GM23338 (cell line): ENCODE measurements around the gene ZER1.
"Not testable (repeated sequence)": the region's sequence is repeated elsewhere in the genome, so short reads cannot be mapped to it uniquely, and the experiment has no call there.

Source experiments
- ZNF331 ChIP-seq: fragments of 250-450 bp; sonication (Bioruptor Pico); IDR thresholded peaks from 2 replicates; pipeline ENCODE4 v1.5.0; 2020; ENCODE audit warnings: low read depth, mild to moderate bottlenecking, moderate library complexity
- TF ChIP-seq, protein P1 (sequence below), 2 experiments: fragments of 200-600 bp in 1 of 2; sonication (generic) in 1 of 2; conservative IDR thresholded peaks; 2 replicates each; pipeline versions ENCODE4 v1.5.1 to v1.6.1; 2016 to 2017; ENCODE audit warnings: antibody characterized with exemption in 2 of 2, low read depth in 2 of 2, mild to moderate bottlenecking in 2 of 2, moderate library complexity in 1 of 2

DNA sequence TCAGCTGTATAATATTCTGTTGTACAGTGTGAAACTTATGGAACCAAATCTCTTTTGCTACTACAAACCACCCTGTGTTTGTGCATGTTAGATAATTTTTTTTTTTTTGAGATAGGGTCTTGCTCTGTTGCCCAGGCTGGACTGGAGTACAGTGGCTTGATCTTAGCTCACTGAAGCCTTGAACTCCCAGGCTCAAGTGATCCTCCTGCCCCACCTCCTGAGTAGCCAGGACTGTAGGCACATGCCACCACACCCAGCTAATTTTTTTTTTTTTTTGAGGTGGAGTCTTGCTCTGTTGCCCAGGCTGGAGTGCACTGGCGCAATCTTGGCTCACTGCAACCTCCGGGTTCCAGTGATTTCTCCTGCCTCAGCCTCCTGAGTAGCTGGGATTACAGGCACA, 23.2 kb upstream of the ZER1 start:
- TF ChIP-seq ZNF331 (CRISPR knock-in tag) = not testable (repeated sequence)
- TF ChIP-seq, protein P1, sequence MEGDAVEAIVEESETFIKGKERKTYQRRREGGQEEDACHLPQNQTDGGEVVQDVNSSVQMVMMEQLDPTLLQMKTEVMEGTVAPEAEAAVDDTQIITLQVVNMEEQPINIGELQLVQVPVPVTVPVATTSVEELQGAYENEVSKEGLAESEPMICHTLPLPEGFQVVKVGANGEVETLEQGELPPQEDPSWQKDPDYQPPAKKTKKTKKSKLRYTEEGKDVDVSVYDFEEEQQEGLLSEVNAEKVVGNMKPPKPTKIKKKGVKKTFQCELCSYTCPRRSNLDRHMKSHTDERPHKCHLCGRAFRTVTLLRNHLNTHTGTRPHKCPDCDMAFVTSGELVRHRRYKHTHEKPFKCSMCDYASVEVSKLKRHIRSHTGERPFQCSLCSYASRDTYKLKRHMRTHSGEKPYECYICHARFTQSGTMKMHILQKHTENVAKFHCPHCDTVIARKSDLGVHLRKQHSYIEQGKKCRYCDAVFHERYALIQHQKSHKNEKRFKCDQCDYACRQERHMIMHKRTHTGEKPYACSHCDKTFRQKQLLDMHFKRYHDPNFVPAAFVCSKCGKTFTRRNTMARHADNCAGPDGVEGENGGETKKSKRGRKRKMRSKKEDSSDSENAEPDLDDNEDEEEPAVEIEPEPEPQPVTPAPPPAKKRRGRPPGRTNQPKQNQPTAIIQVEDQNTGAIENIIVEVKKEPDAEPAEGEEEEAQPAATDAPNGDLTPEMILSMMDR (conservative IDR thresholded peaks at IDR 0.05; ENCODE audit: low read depth in 2 of 2) = not testable (repeated sequence)
